ENCODE measurements around the gene CNTLN.

- TF ChIP-seq POLR2A (IDR thresholded peaks at IDR 0.05; ENCODE audit: low read length) (no peak), GATA1 (IDR thresholded peaks at IDR 0.05; ENCODE audit: low read depth, low read length) (no peak)
These were observed 351.6 kb downstream of the CNTLN start for GRCh38 chr9:17486396-17486795.
